ENCODE results near the gene GUCY1A1.

DNA sequence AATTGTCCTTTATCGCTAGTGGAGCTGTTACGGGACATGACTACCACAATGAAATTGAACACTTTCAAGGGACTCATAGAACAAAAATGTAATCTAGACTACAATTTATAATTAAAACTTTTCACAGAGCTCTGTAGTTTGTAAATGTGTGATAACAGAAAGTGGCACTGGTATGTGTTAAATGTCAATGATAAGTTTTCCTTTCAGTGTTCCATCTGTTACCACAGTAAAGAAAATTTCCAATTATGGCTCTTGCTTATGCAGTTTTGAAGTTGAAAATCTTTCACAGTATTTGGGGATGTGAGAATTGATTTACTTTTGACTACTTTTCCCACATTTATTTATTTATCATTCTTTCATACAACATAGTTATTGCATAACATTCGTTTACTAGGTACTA, 40.1 kb upstream of the GUCY1A1 start:
- TF ChIP-seq, protein P1, sequence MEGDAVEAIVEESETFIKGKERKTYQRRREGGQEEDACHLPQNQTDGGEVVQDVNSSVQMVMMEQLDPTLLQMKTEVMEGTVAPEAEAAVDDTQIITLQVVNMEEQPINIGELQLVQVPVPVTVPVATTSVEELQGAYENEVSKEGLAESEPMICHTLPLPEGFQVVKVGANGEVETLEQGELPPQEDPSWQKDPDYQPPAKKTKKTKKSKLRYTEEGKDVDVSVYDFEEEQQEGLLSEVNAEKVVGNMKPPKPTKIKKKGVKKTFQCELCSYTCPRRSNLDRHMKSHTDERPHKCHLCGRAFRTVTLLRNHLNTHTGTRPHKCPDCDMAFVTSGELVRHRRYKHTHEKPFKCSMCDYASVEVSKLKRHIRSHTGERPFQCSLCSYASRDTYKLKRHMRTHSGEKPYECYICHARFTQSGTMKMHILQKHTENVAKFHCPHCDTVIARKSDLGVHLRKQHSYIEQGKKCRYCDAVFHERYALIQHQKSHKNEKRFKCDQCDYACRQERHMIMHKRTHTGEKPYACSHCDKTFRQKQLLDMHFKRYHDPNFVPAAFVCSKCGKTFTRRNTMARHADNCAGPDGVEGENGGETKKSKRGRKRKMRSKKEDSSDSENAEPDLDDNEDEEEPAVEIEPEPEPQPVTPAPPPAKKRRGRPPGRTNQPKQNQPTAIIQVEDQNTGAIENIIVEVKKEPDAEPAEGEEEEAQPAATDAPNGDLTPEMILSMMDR (conservative IDR thresholded peaks at IDR 0.05; ENCODE audit: low read depth, low read length), result no peak
- TF ChIP-seq RAD21 (IDR thresholded peaks at IDR 0.05; ENCODE audit: low read length) (no peak), POLR2A (IDR thresholded peaks at IDR 0.05; ENCODE audit: low read depth, low read length) (no peak), NFE2L2 (IDR thresholded peaks at IDR 0.05; ENCODE audit: low read depth, low read length) (no peak)
